A673 (cell line): Measurements from ENCODE around the gene MAGEA9. TPM values are rescaled to one million over a fixed set of nuclear protein-coding genes. Genes with fewer than 3 reads are reported as not detected.
"Not testable (repeated sequence)": the region's sequence is repeated elsewhere in the genome, so short reads cannot be mapped to it uniquely, and the experiment has no call there.

Source experiments
- BruUV-seq: library from RNA; stranded (reverse); fragments of 400-500 nt; replicated peaks from 2 replicates; lab custom pipeline; 2021; lab: Mats Ljungman, UMichigan
- CTCF ChIA-PET: fragments of 300-600 bp; sonication (Branson Sonifier 250); formaldehyde crosslinking; loops from one replicate; lab custom pipeline; 2022; ENCODE audit warnings: antibody characterized with exemption; lab: Charles Lee
- POLR2A ChIA-PET: fragments of 300-600 bp; sonication (Branson Sonifier 250); formaldehyde crosslinking; loops from one replicate; lab custom pipeline; 2022; ENCODE audit warnings: antibody characterized with exemption; ENCODE audit not compliant: low non-redundant PET; lab: Charles Lee
- DNase-seq: peaks from one replicate; pipeline ENCODE4 v3.0.0-alpha.2; 2015; ENCODE audit warnings: low spot score
- H3K27ac ChIP-seq: fragments of 200-600 bp; sonication (generic); 2 replicates; pipeline ENCODE4 v1.5.1; 2016; ENCODE audit warnings: mixed run types, low read depth, mild to moderate bottlenecking, mixed read lengths, antibody characterized with exemption, low read length; ENCODE audit not compliant: poor library complexity, severe bottlenecking
- H3K27me3 ChIP-seq: fragments of 200-600 bp; sonication (generic); replicated peaks from 2 replicates; pipeline ENCODE4 v1.6.1; 2017; ENCODE audit warnings: mixed run types, low read depth, mild to moderate bottlenecking, mixed read lengths, antibody characterized with exemption, low read length; ENCODE audit not compliant: insufficient read depth, poor library complexity
- H3K36me3 ChIP-seq: fragments of 200-600 bp; sonication (generic); 2 replicates; pipeline ENCODE4 v1.6.1; 2016; ENCODE audit warnings: mixed run types, mild to moderate bottlenecking, mixed read lengths, antibody characterized with exemption, low read length; ENCODE audit not compliant: insufficient read depth, poor library complexity, severe bottlenecking
- H3K4me1 ChIP-seq: fragments of 200-600 bp; sonication (generic); 2 replicates; pipeline ENCODE4 v1.6.1; 2017; ENCODE audit warnings: mixed run types, mild to moderate bottlenecking, mixed read lengths, antibody characterized with exemption, low read length; ENCODE audit not compliant: insufficient read depth, poor library complexity, severe bottlenecking
- H3K4me3 ChIP-seq: fragments of 200-600 bp; sonication (generic); 2 replicates; pipeline ENCODE4 v1.5.1; 2016; ENCODE audit warnings: low read depth, mixed run types, mild to moderate bottlenecking, mixed read lengths, low read length; ENCODE audit not compliant: poor library complexity, severe bottlenecking
- H3K9me3 ChIP-seq: fragments of 200-600 bp; sonication (generic); 2 replicates; pipeline ENCODE4 v1.6.1; 2016; ENCODE audit warnings: mixed run types, low read depth, mild to moderate bottlenecking, mixed read lengths, antibody characterized with exemption, low read length; ENCODE audit not compliant: poor library complexity, severe bottlenecking
- CTCF ChIP-seq: fragments of 300-800, 200-600 bp; sonication (generic); conservative IDR thresholded peaks from 2 replicates; pipeline ENCODE4 v1.5.1; 2017; ENCODE audit warnings: low read depth, mild to moderate bottlenecking, antibody characterized with exemption, low read length, moderate library complexity, mixed read lengths
- EZH2 ChIP-seq: fragments of 200-600 bp; sonication (generic); IDR thresholded peaks from 2 replicates; pipeline ENCODE4 v1.6.1; 2017; ENCODE audit warnings: borderline replicate concordance, low read depth, mild to moderate bottlenecking, mixed read lengths, antibody characterized with exemption, low read length; ENCODE audit not compliant: poor library complexity, severe bottlenecking
- intact Hi-C: fragments of 100-400 bp; cut with micrococcal nuclease; formaldehyde crosslinking; loops from one replicate; pipeline ENCODE4 v1.10.0; 2022; ENCODE audit not compliant: unreplicated experiment
- total RNA-seq: library from RNA; stranded (reverse); gene quantifications from 2 replicates; pipeline ENCODE4 v1.2.3, GENCODE V29; 2021

Gene MAGEA9
- total RNA-seq, 1 experiment from 2014 or later: not detected

- no peak overlapping the region for H3K4me3 ChIP-seq
- TF ChIP-seq CTCF (no peak), EZH2 (no peak)
- no TSS peak for BruUV-seq
- no peaks in the 10 kb centered on the region for H3K4me1 ChIP-seq
- peaks cover 7% of the 10 kb centered on the region for H3K27me3 ChIP-seq
- no peak overlapping the region for H3K27ac ChIP-seq
- no peaks in the 10 kb centered on the region for H3K9me3 ChIP-seq
- DNase-seq: no peak
- no peaks in the 10 kb centered on the region for H3K36me3 ChIP-seq
- intact Hi-C loops: no loop called here
- POLR2A ChIA-PET: no interaction called here
- CTCF ChIA-PET: no interaction called here
Measured at GRCh38 chrX:149762696-149763614, 18.8 kb upstream of the MAGEA9 start.

DNA sequence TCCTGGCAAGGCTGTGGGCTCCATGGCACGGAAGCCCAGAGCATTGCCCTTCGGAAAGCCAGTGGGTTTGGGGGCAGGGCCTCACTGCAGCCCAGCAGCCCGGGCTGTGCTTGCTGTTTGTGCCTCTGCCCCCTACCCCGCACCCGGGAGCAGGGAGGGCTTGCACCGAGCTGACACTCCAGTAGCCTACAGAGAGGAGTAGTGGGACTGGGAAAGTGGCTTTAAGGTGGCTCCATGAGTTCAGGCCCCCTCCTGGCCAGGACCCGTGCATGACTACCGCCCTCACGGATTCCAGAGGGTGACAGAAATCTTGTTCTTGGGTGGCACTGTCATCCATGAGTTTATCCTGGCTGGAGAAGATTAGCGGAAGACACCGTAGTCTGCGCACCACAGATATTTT, 11.4 kb upstream of the MAGEA9 start:
- H3K27me3 ChIP-seq, DNase-seq, BruUV-seq, CTCF ChIA-PET, POLR2A ChIA-PET, intact Hi-C loops, H3K27ac ChIP-seq, H3K36me3 ChIP-seq, H3K4me1 ChIP-seq, H3K9me3 ChIP-seq, H3K4me3 ChIP-seq: not testable (repeated sequence)

GRCh38 chrX:149773026-149773425, 8.7 kb upstream of the MAGEA9 start:
- H3K36me3 ChIP-seq, H3K4me3 ChIP-seq, H3K9me3 ChIP-seq, H3K27ac ChIP-seq, DNase-seq, intact Hi-C loops, BruUV-seq, H3K27me3 ChIP-seq, CTCF ChIA-PET, POLR2A ChIA-PET, H3K4me1 ChIP-seq: not testable (repeated sequence)

GRCh38 chrX:149773768-149774167, 8.0 kb upstream of the MAGEA9 start, which contains the start of gene HSFX1:
Gene HSFX1, plus strand, starts transcription at chrX:149774068. Its CDS starts 614 bp downstream, at chrX:149774682.
- DNase-seq, POLR2A ChIA-PET, H3K36me3 ChIP-seq, BruUV-seq, H3K9me3 ChIP-seq, CTCF ChIA-PET, H3K4me1 ChIP-seq, H3K4me3 ChIP-seq, intact Hi-C loops, H3K27ac ChIP-seq, H3K27me3 ChIP-seq: not testable (repeated sequence)

GRCh38 chrX:149777999-149778398, 3.7 kb upstream of the MAGEA9 start:
- H3K27ac ChIP-seq, H3K27me3 ChIP-seq, DNase-seq, intact Hi-C loops, H3K36me3 ChIP-seq, H3K4me1 ChIP-seq, POLR2A ChIA-PET, CTCF ChIA-PET, H3K9me3 ChIP-seq, BruUV-seq, H3K4me3 ChIP-seq: not testable (repeated sequence)

- H3K27me3 ChIP-seq, H3K4me3 ChIP-seq, BruUV-seq, H3K36me3 ChIP-seq, H3K4me1 ChIP-seq, DNase-seq, H3K9me3 ChIP-seq, CTCF ChIA-PET, intact Hi-C loops, POLR2A ChIA-PET, H3K27ac ChIP-seq: not testable (repeated sequence)
Measured at GRCh38 chrX:149795531-149795930, 13.8 kb downstream of the MAGEA9 start.
